GM19463 (cell line): ENCODE results near the gene DGKQ.

Experiments used
- ATAC-seq: cut with Tn5 transposase; IDR thresholded peaks from one replicate; pipeline ENCODE4 v1.9.1; 2021; ENCODE audit warnings: mild to moderate bottlenecking, moderate library complexity; ENCODE audit not compliant: unreplicated experiment

The DGKQ gene

DNA sequence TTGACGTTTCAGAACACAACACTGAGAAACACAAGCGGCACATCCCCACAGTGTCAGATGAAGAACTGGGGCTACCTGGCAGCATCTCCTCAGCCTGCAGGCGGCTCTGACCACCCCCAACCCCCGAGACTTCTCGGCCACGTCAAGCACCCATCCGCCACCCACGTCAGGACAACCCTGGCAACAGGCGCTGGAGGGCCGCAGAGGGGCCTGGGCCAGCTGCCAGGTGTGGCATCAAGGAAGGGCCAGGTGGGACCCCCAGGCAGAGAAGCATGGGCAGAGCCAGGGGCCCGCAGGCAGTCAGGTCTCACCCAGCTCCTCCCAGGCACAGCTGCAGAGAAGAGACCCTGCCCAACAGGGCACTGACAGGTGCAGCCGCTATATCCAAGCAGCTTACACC lies 63.5 kb downstream of the DGKQ start:
- ATAC-seq = no peak

DNA sequence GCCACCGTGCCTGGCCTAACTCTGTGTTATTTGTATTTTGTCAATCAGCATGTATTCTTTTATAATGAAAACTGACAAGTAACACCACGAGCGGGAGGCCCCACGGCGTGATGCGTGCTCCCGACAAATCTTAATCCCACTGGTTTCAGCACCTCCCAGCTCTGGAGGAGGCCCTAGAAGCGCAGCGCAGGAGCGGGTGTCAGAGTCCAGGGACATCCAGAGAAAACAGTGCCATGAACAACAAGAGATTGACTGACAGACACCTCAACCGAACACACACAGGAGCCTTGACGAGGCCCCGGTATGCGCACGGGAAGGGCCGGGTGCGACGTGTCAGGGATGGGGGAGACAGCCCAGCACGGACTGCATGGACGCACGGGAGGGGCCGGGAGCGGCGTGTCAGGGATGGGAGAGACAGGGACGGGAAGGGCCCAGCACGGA lies 64.2 kb downstream of the DGKQ start:
- ATAC-seq = no peak
